ENCODE measurements around the gene GRIN1.
"Not testable (repeated sequence)": the region's sequence is repeated elsewhere in the genome, so short reads cannot be mapped to it uniquely, and the experiment has no call there.

The GRIN1 gene

GRCh38 chr9:137111788-137112563 is 27.0 kb upstream of the GRIN1 start:
- no peak for DNase-seq

DNA sequence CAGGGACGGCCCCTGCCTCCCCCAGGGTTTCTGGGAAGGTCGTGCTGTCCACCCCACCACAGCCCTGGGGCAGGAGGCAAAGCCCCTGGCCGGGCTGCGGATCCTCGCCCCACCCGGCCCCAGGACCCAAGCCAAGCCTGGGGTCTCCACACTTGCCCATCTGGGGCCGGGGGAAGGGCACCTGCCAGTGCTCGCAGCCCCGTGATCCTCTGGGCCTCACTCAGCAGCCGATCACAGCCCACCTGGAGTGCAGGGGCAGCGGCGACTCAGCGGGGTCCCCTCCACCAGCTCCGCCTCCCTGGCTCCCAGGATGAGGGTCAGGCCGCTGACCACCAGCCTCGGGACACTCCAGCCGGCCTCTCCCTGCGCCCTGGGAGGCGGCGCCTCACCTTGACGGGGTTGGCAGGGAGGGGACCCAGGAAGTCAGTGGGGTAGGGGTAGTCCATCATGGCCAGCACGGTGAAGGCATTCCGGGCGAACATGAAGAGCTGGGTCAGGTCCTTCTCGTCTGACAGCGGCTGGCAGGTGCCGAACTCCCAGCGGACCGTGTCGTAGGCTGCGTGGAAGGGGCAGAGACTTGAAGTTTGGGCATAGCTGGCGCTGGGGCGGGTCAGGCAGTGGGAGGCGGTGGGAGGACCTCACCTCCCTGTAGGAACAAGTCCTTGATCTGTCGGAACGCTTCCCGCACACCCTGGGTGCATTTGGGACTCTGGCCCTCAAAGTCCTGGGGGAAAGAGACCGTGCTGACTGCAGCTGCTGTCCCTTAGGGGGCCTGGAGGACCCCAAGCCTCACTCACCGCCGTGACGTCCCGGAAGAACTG is 26.2 kb upstream of the GRIN1 start:
- DNase-seq = no peak

DNA sequence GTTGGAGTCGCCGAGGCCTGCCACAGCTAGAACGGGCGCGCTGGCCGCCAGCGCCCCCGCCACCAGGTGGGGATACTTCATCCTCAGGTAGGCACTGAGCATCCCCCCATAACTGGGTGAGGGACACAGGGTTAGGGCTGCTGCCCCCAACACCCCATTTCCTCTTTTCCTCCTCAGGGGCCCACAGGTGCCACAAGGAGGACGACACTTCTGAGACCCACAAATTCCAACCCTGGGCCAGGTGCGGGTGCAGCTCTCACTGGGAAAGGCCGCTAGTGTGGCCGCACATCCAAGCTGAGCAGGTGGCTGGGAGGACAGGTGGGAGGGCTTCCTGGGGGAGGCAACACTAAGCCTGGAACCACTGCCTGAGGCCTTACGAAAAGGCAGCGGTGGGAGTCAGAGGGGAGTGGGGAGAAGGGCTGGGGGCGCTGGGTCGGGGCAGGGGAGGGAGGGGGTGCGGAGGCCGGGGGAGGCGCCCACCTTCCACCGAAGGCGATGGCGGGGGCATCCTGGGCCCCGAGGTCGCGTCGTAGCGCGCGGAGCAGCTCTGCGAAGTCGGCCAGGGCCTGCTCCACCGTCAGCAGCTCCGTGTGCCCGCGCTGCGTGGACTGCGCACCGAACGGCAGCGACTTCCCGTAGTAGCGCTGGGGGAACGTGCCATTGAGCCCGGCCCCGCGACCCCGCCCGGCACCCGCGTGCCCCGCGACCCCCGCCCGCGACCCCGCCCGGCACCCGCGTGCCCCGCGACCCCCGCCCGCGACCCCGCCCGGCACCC is 25.4 kb upstream of the GRIN1 start:
- DNase-seq = no peak

GRCh38 chr9:137114220-137114612 is 24.7 kb upstream of the GRIN1 start:
- no peak for DNase-seq

- DNase-seq = no peak
Observed at GRCh38 chr9:137114613-137115393, 24.2 kb upstream of the GRIN1 start, which contains the start of gene DPP7. TSS of gene DPP7 (minus strand) at chr9:137114733. CDS start at chr9:137114713, 20 bp downstream.

DNA sequence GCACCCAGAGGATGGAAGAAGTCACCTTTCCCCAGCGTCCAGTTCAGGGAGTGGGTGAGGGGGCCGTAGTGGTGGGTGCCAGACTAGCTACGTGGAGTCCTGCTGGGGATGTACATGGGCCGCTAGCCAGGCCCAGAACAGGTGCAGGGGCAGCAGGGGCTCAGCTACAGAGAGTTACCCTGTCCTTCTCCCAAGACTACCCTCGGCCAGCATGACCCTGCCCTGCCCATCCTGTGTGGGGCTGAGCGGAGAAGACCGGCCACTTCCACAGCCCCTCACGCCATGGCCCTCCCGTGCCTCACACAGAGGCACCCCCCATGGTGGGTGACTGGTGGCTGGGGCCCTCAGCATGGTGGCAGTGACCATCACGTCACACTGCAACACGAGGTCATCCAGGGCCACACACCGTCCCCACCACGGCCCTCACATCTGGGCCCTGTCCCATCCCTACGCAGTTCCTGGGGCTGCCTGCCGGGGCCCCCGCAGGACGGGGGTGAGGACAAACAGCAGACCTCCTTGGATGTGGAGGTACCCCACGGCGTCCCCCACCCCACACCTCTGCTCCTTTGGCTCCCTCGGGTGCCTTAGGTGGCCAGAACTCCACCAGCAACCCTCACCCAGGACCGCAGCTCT is 23.4 kb upstream of the GRIN1 start:
- DNase-seq = no peak

DNA sequence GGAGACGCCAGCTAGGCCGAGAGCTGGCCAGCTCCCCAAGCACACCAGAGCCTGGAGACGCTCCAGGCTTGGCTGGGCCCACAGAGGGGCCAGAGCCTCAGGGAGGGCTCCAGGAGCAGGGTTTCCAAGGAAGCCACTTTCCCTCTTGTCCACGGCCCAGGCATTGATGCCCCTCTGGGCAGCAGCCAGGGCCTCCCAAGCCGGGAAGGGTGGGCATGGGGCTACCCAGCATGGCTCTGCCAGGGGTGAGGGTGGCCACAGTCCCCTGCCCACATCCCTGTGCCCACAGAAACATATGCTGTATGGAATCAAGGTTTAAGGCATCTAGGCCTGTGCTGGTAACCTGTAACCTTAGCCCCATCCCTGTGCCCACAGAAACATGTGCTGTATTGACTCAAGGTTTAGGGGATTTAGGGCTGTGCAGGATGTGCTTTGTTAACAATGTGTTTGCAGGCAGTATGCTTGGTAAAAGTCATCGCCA is 22.9 kb upstream of the GRIN1 start:
- DNase-seq = no peak

DNA sequence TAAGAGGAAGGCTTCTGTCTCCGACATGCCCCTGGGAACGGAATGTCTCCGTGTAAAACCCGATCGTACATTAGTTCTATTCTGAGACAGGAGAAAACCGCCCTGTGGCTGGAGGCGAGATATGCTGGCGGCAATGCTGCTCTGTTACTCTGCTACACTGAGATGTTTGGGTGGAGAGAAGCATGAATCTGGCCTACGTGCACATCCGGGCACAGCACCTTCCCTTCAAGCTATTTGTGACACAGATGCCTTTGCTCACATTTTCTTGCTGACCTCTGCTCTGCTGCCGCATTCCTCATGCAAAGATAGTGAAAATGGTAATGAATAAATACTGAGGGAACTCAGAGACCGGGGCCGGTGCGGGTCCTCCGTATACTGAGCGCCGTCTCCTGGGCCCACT is 22.2 kb upstream of the GRIN1 start:
- no peak for DNase-seq

DNA sequence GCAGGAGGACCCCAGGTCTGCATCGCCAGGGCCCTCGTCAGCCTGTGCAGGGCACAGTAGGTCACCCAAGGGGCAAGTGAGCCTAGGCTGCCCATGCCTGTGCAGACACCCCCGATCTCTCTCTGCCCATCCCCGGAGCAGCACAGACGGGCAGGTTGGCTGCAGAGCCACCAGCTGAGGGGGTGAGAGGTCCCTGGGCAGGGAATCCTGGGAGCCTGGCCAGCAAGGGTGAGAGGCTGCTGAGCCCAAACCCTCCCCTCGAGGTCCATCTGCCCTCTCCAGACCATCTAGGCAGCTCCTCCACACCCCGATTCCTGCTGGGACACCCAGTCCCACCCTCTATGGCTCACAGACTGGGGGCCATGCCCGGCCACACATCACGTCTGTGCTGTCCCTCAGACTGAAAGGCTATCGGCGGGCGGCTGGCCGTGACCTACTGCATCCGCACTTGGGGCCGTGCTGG is 21.7 kb upstream of the GRIN1 start:
- no peak for DNase-seq

GRCh38 chr9:137118092-137118603 is 20.8 kb upstream of the GRIN1 start:
- not testable (repeated sequence) for DNase-seq

DNA sequence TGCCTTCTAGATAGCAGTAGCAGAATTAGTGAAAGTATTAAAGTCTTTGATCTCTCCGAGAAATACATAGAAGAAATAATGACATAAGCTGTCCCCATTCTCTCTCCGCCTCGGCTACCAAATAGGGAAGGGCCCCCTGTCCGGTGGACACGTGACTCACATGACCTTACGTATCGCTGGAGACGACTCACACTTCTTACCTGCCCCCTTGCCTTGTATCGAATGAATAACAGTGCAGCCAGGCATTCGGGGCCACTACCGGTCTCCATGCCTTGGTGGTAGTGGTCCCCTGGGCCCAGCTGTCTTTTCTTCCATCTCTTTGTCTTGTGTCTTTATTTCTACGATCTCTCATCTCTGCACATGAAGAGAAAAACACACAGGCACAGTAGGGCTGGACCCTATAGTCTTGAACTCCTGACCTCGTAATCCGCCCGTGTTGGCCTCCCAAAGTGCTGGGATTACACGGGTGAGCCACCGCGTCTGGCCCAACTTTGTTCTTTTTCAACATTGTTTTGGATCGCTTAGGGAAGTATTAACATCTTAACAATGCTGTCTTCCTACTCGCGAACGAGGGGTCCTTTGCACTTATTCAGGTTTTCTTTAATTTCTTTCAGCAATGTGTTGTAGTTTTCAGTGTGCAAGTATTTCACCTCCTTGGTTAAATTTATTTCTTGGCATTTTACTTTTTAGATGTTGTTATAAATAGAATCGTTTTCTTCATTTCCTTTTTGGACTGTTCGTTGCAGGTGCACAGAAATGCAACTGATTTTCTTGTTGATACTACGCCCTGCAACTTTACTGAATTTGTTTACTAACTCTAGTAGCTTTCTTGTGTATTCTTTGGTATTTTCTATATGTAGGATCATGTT is 16.8 kb upstream of the GRIN1 start:
- not testable (repeated sequence) for DNase-seq

DNA sequence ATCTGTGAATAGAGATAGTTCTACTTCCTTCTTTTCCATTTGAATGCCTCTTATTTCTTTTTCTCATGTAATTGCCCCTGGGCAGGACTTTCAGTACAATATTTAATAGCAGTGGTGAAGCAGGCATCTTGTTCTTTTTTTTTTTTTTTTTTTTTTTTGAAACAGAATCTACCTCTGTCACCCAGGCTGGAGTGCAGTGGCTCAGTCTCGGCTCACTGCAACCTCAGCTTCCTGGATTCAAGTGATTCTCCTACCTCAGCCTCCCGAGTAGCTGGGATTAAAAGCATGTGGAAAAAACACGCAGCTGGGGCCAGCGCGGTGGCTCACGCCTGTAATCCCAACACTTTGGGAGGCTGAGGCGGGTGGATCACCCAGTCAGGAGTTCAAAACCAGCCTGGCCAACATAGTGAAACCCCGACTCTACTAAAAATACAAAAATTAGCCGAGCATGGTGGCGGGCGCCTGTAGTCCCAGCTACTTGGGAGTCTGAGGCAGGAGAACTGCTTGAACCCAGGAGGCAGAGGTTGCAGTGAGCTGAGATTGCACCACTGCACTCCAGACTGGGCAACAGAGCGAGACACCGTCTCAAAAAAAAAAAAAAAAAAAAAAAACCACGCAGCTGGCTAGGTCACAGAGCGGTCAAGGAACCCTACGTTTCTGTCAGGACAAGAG is 16.0 kb upstream of the GRIN1 start:
- DNase-seq = not testable (repeated sequence)

DNA sequence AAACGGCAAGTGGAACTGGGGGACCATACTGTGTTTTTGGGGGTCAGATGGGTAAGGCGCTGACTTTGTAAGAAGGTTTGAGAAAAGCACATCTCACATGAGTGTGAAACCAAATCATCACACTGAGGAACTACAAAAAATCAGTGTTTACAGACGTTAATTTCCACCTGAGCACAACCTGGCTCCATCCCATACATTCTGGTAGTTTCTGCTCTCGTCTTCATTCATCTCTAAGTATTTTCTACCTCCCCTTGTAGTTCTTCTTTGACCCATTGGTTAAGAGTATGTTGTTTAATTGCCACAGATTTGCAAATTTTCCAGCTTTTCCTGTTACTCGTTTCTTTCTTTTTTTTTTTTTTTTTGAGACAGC is 15.5 kb upstream of the GRIN1 start:
- DNase-seq = no peak

DNA sequence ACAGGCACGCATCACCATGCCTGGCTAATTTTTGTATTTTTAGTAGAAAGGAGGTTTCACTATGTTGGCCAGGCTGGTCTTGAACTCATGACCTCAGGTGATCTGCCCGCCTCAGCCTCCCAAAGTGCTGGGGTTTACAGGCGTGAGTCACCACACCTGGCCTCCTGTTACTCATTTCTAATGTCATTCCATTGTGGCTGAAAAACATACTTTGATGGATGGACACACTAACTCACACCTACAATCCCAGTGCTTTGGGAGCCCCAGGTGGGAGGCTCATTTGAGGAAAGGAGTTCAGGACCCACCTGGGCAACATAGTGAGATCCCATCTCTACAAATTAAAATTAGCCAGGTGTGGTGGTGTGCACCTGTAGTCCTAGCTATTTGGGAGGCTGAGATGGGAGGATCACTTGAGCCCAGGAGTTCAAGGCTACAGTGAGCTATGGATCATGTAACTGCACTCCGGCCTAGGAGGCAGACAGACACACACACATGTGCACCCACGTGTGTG is 14.9 kb upstream of the GRIN1 start:
- DNase-seq = not testable (repeated sequence)

DNA sequence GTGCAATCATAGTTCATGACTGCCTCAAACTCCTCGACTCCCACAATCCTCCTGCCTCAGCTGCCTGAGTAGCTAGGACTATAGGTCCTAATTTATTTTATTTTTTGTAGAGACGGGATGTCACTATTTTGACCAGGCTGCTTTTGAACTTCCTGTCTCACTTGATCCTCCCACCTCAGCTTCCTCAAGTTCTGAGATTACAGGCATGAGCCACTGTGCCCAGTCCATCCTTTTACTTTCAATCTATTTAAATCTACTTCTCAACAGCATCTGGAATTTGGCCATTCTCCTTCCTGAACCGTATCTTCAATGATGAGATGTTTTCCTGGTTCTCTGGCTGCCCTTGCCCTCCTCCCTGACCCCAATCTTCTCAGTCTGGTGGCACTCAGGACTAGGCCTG is 12.2 kb upstream of the GRIN1 start:
- no peak for DNase-seq

DNA sequence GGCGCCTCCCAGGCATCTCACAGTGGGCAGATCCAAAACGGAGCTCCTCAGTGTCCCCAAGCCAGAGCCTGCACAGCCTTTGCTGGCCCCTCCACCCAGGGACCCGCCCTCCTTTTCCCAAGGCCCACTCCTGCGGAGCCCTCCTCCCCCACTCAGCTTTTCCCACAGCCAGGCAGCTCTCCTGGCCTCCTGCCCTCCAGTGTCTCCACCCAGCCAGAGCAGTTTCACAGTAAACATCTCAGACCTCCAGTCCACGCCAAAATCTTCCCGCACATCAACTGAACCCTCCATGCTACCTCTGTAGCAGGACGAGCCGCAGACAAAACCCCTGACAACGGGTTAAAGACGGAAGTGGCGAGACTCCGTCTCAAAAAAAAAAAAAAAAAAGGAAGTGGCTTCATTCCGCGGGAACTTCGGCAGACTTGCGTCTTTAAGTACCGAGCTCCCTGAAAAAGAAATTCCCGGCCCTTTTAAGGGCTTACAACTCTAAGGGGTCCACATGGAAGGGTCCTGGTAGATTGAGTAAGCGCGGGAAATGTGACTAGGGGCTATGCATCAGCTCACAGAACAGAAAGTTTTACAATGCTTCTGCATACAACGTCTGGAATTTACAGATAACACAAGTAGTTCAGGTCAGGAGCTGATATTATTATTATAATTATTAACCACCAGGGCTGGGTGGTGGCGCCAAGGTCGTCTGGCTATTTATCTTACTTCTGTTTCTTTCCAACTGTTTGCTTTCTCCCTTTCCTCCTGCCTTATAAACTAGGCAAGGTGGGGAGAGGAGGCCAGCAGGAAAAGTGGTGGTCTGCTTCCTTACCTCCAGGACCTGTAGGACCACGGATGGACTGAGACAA is 11.4 kb upstream of the GRIN1 start:
- DNase-seq = no peak

GRCh38 chr9:137128158-137128861 is 10.6 kb upstream of the GRIN1 start:
- no peak for DNase-seq

GRCh38 chr9:137128862-137129455 is 10.0 kb upstream of the GRIN1 start:
- DNase-seq = no peak

Data from NCI-H1417 treated with DMSO at 0.1 percent for 48 hours (cell line).